PC-3 (cell line): ENCODE measurements around the gene NSFL1C.

Experiments
- CTCF ChIP-seq: fragments of 300-600 bp; sonication (generic); conservative IDR thresholded peaks from 2 replicates; pipeline ENCODE4 v1.5.1; 2017; ENCODE audit warnings: antibody characterized with exemption, low read depth, mild to moderate bottlenecking, low read length
- EZH2 ChIP-seq: fragments of 300-600 bp; sonication (generic); IDR thresholded peaks from one replicate; pipeline ENCODE4 v1.6.1; 2017; ENCODE audit warnings: antibody characterized with exemption, mild to moderate bottlenecking, low read length; ENCODE audit not compliant: unreplicated experiment

- TF ChIP-seq CTCF: no peak
- TF ChIP-seq EZH2: no peak
Measured at GRCh38 chr20:1393507-1393882, 73.2 kb downstream of the NSFL1C start.
